PC-3 (cell line): ENCODE measurements around the gene SLC39A11.

Source experiments
- EZH2 ChIP-seq: fragments of 300-600 bp; sonication (generic); IDR thresholded peaks from one replicate; pipeline ENCODE4 v1.6.1; 2017; ENCODE audit warnings: antibody characterized with exemption, mild to moderate bottlenecking, low read length; ENCODE audit not compliant: unreplicated experiment
- EZH2phosphoT487 ChIP-seq: fragments of 300-600 bp; sonication (generic); IDR thresholded peaks from 2 replicates; pipeline ENCODE4 v1.6.1; 2018; ENCODE audit warnings: mild to moderate bottlenecking, antibody characterized with exemption, low read length, borderline replicate concordance

DNA sequence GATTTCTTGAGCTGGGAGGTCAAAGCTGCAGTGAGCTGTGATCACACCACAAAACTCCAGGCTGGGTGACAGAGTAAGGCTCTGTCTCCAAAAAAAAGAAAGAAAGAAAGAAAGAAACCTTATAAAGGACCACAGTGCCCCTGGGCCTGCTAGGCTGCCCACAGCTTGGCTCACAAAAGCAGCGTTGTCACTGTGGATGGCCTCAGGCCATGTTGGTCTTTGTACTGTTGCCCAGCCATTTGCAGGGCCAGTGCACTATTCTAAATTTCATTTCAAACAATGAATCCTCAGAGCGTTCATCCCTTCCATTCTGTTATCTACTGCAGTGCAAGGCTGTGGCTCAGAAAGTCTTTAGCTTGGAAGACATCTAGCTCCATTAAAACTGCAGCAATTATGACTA lies 208.4 kb downstream of the SLC39A11 start:
- TF ChIP-seq EZH2 (no peak), EZH2phosphoT487 (no peak)
